Measurements from ENCODE around the gene KIF21B.

Gene KIF21B

GRCh38 chr1:201015551-201016091 is 7.9 kb downstream of the KIF21B start:
- DNase-seq (ENCODE audit: extremely low spot score) = no peak
- ChIA-PET CTCF (interaction anchor here (0.7 to 14.7 kb wide), 11 partner anchors 10 to 286 kb away, joined by 3 to 182 read pairs (median 6); partner anchors contain the start of gene KIF21B), POLR2A (interaction anchor here (0.6 kb wide), 1 partner anchor 443 kb away, joined by 6 read pairs; no protein-coding TSS in a partner anchor)
- TF ChIP-seq CTCF (IDR thresholded peaks at IDR 0.05; ENCODE audit: control extremely low read depth, extremely low read depth, low read depth, missing control alignments) = no peak

- ChIA-PET POLR2A (no interaction called here), CTCF (interaction anchor here (0.8 to 14.7 kb wide), 10 partner anchors 10 to 285 kb away, joined by 3 to 182 read pairs (median 10); partner anchors contain the start of gene KIF21B)
- no peak for DNase-seq (ENCODE audit: extremely low spot score)
- TF ChIP-seq CTCF (IDR thresholded peaks at IDR 0.05; ENCODE audit: control extremely low read depth, extremely low read depth, low read depth, missing control alignments) = no peak
These were observed 8.7 kb downstream of the KIF21B start for GRCh38 chr1:201014816-201015200.

- CTCF ChIA-PET = interaction anchor here (0.6 to 14.7 kb wide), 11 partner anchors 9 to 285 kb away, joined by 3 to 182 read pairs (median 5); partner anchors contain the start of gene KIF21B
- no peak for DNase-seq (ENCODE audit: extremely low spot score)
These were observed 9.3 kb downstream of the KIF21B start for GRCh38 chr1:201013991-201014815.

GRCh38 chr1:201013031-201013485 is 10.5 kb downstream of the KIF21B start:
- ChIA-PET POLR2A (no interaction called here), CTCF (interaction anchor here (1.8 kb wide), 1 partner anchor 13 kb away, joined by 5 read pairs; no protein-coding TSS in a partner anchor)
- no peak for TF ChIP-seq CTCF (IDR thresholded peaks at IDR 0.05; ENCODE audit: control extremely low read depth, extremely low read depth, low read depth, missing control alignments)
- no peak for DNase-seq (ENCODE audit: extremely low spot score)

More at GRCh38 chr1:201013991-201014815, 9.3 kb downstream of the KIF21B start:
- POLR2A ChIA-PET = no interaction called here
- TF ChIP-seq CTCF (IDR thresholded peaks at IDR 0.05; ENCODE audit: control extremely low read depth, extremely low read depth, low read depth, missing control alignments) = no peak

DNA sequence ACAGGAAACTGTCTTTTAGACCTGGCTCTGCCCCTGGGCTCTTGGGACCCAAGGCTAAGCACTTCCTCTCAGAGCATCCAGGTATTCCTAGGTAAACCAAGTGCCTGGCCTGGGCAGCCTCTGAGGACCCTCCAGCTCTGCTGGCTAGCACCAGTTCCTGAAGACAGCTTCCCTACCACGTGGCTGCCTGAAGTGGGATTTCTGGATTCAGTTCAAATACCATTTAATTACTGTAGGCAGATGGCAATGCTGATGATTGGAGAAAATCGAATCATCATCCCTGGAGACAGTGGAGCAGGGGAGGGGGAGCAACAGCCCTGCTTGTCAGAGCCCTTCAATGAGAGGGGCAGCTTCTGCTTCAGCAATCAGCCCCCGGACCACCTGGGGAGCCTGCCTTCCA is 11.9 kb downstream of the KIF21B start:
- TF ChIP-seq CTCF (IDR thresholded peaks at IDR 0.05; ENCODE audit: control extremely low read depth, extremely low read depth, low read depth, missing control alignments) = no peak
- POLR2A ChIA-PET = no interaction called here
- DNase-seq (ENCODE audit: extremely low spot score) = no peak
- CTCF ChIA-PET = interaction anchor here (0.9 to 4.4 kb wide), 5 partner anchors 9 to 40 kb away, joined by 3 to 34 read pairs (median 5); partner anchors contain the start of gene KIF21B

- CTCF ChIA-PET = interaction anchor here (1.1 to 4.4 kb wide), 5 partner anchors 10 to 39 kb away, joined by 3 to 34 read pairs (median 5); no protein-coding TSS in a partner anchor
- DNase-seq (ENCODE audit: extremely low spot score) = no peak
- TF ChIP-seq CTCF (IDR thresholded peaks at IDR 0.05; ENCODE audit: control extremely low read depth, extremely low read depth, low read depth, missing control alignments) = no peak
- POLR2A ChIA-PET = interaction anchor here (0.6 kb wide), 1 partner anchor 130 kb away, joined by 3 read pairs; no protein-coding TSS in a partner anchor
These were observed 13.4 kb downstream of the KIF21B start for GRCh38 chr1:201009962-201010645.

Data from GM10248 (cell line).